SK-N-SH treated with all-trans-retinoic acid at 6 μM for 48 hours (cell line): ENCODE data around the gene RFX8.

ENCODE experiments used
- ATAC-seq: fragments of 200-7000 bp; cut with Tn5 transposase; 3 replicates; pipeline ENCODE4 v1.9.1; 2020; ENCODE audit warnings: mild to moderate bottlenecking, moderate library complexity
- ARNTL ChIP-seq: fragments of 450-650 bp; formaldehyde crosslinking; IDR thresholded peaks from 2 replicates; pipeline ENCODE4 v1.5.0; 2020; ENCODE audit warnings: low read depth, mild to moderate bottlenecking, moderate library complexity, borderline replicate concordance
- CSDC2 ChIP-seq: fragments of 250-450 bp; sonication (Bioruptor Pico); IDR thresholded peaks from 2 replicates; pipeline ENCODE4 v1.5.0; 2020; ENCODE audit warnings: mild to moderate bottlenecking, moderate library complexity
- CSRNP3 ChIP-seq: fragments of 250-450 bp; sonication (Bioruptor Pico); IDR thresholded peaks from 2 replicates; pipeline ENCODE4 v1.5.1; 2021; ENCODE audit warnings: mild to moderate bottlenecking, moderate library complexity
- ESRRG ChIP-seq: fragments of 250-450 bp; sonication (Bioruptor Pico); IDR thresholded peaks from 2 replicates; pipeline ENCODE4 v1.6.1; 2021; ENCODE audit warnings: mild to moderate bottlenecking
- GLIS3 ChIP-seq: fragments of 250-450 bp; sonication (Bioruptor Pico); IDR thresholded peaks from 2 replicates; pipeline ENCODE4 v1.5.0; 2020; ENCODE audit warnings: mild to moderate bottlenecking, moderate library complexity
- ISL1 ChIP-seq: fragments of 250-450 bp; sonication (Bioruptor Pico); IDR thresholded peaks from 2 replicates; pipeline ENCODE4 v2.1.2; 2022; ENCODE audit warnings: mild to moderate bottlenecking, moderate library complexity
- OSR1 ChIP-seq: fragments of 250-450 bp; sonication (Bioruptor Pico); IDR thresholded peaks from 2 replicates; pipeline ENCODE4 v1.8.0; 2022; ENCODE audit warnings: moderate library complexity, mild to moderate bottlenecking, inconsistent platforms
- PATZ1 ChIP-seq: fragments of 250-450 bp; sonication (Bioruptor Pico); IDR thresholded peaks from 2 replicates; pipeline ENCODE4 v1.8.0; 2020; ENCODE audit warnings: mild to moderate bottlenecking, moderate library complexity, borderline replicate concordance
- POU6F1 ChIP-seq: fragments of 250-450 bp; sonication (Bioruptor Pico); IDR thresholded peaks from 2 replicates; pipeline ENCODE4 v1.8.0; 2021; ENCODE audit warnings: low read depth, mild to moderate bottlenecking, moderate library complexity, borderline replicate concordance
- PPARA ChIP-seq: fragments of 250-450 bp; sonication (Bioruptor Pico); IDR thresholded peaks from 2 replicates; pipeline ENCODE4 v1.5.0; 2020; ENCODE audit warnings: mild to moderate bottlenecking, borderline replicate concordance
- RARB ChIP-seq: fragments of 250-450 bp; sonication (Bioruptor Pico); IDR thresholded peaks from 2 replicates; pipeline ENCODE4 v1.8.0; 2021; ENCODE audit warnings: mild to moderate bottlenecking, moderate library complexity
- SNAI2 ChIP-seq: fragments of 250-450 bp; sonication (Bioruptor Pico); IDR thresholded peaks from 2 replicates; pipeline ENCODE4 v1.5.0; 2020; ENCODE audit warnings: mild to moderate bottlenecking, moderate library complexity
- TCF4 ChIP-seq: fragments of 250-450 bp; sonication (Bioruptor Pico); IDR thresholded peaks from 2 replicates; pipeline ENCODE4 v1.8.0; 2021; ENCODE audit warnings: mild to moderate bottlenecking, moderate library complexity, borderline replicate concordance
- TSHZ2 ChIP-seq: fragments of 250-450 bp; sonication (Bioruptor Pico); IDR thresholded peaks from 2 replicates; pipeline ENCODE4 v1.5.0; 2020; ENCODE audit warnings: mild to moderate bottlenecking, moderate library complexity
- ZC3H10 ChIP-seq: fragments of 250-450 bp; sonication (Bioruptor Pico); IDR thresholded peaks from 2 replicates; pipeline ENCODE4 v1.5.1; 2021; ENCODE audit warnings: mild to moderate bottlenecking, moderate library complexity
- ZFP3 ChIP-seq: fragments of 250-450 bp; sonication (Bioruptor Pico); IDR thresholded peaks from 2 replicates; pipeline ENCODE4 v1.5.0; 2020; ENCODE audit warnings: mild to moderate bottlenecking, moderate library complexity
- ZFP30 ChIP-seq: fragments of 450-650 bp; formaldehyde crosslinking; IDR thresholded peaks from 2 replicates; pipeline ENCODE4 v1.5.0; 2022; ENCODE audit warnings: mild to moderate bottlenecking, moderate library complexity
- ZNF565 ChIP-seq: fragments of 450-650 bp; formaldehyde crosslinking; conservative IDR thresholded peaks from 2 replicates; pipeline ENCODE4 v1.5.0; 2020; ENCODE audit warnings: low read depth, mild to moderate bottlenecking, moderate library complexity
- ZNF70 ChIP-seq: fragments of 450-650 bp; formaldehyde crosslinking; IDR thresholded peaks from 2 replicates; pipeline ENCODE4 v1.5.0; 2020; ENCODE audit warnings: mild to moderate bottlenecking, moderate library complexity

The RFX8 gene

GRCh38 chr2:101516349-101516748 lies 41.4 kb upstream of the RFX8 start (continued):
- TF ChIP-seq ZNF565 (CRISPR knock-in tag) (no peak), ZC3H10 (CRISPR knock-in tag) (no peak), OSR1 (CRISPR knock-in tag) (no peak), CSRNP3 (CRISPR knock-in tag) (no peak), ESRRG (no peak)
- TF ChIP-seq, all 23 proteins: peak for 0

- peak; percentile 4; the same call in 1 of the 3 replicates for ATAC-seq
- no peak for TF ChIP-seq PPARA (CRISPR knock-in tag)
- 0 out of 2 replicates have a peak, but pooled peaks have one; percentile 43 for TF ChIP-seq SNAI2 (CRISPR knock-in tag)
- 0 out of 2 replicates have a peak, but pooled peaks have one; percentile 13 for TF ChIP-seq ISL1 (CRISPR knock-in tag)
Observed at GRCh38 chr2:101515477-101515876, 40.6 kb upstream of the RFX8 start.

GRCh38 chr2:101512993-101513392 lies 38.1 kb upstream of the RFX8 start:
- TF ChIP-seq GLIS3 (CRISPR knock-in tag), result no peak
- no peak for TF ChIP-seq CSDC2
- ATAC-seq, result no peak

GRCh38 chr2:101511381-101511780 lies 36.5 kb upstream of the RFX8 start:
- no peak for ATAC-seq
- TF ChIP-seq ZNF70 (CRISPR knock-in tag), result no peak

GRCh38 chr2:101509499-101510284 lies 34.8 kb upstream of the RFX8 start:
- ATAC-seq, result no peak
- TF ChIP-seq ZNF565 (CRISPR knock-in tag) (no peak), PATZ1 (CRISPR knock-in tag) (no peak), PPARA (CRISPR knock-in tag) (no peak), ZFP30 (no peak), RARB (CRISPR knock-in tag) (no peak), ZFP3 (CRISPR knock-in tag) (no peak), CSDC2 (no peak), TCF4 (CRISPR knock-in tag) (no peak), TSHZ2 (CRISPR knock-in tag) (no peak), ZNF70 (CRISPR knock-in tag) (no peak), ZC3H10 (CRISPR knock-in tag) (no peak), POU6F1 (no peak), ARNTL (CRISPR knock-in tag) (no peak)
